ENCODE results near the gene ADCY9.

GRCh38 chr16:4071686-4072561 is 44.3 kb downstream of the ADCY9 start:
- no peak for TF ChIP-seq CTCF (IDR thresholded peaks at IDR 0.05 in 8 of 11, conservative IDR thresholded peaks at IDR 0.05 in 3 of 11)
- TF ChIP-seq POLR2A (IDR thresholded peaks at IDR 0.05): no peak
- no peak for TF ChIP-seq POLR2AphosphoS5 (IDR thresholded peaks at IDR 0.05)

Data from spleen (tissue), 7 donors.